Neural cell (in vitro differentiated cells): Measurements from ENCODE around the gene NUCB2. TPM values are rescaled to one million over a fixed set of nuclear protein-coding genes. Genes with fewer than 3 reads are reported as not detected.

Experiments
- H2AFZ ChIP-seq: fragments of 200-600, 300-800 bp; sonication (generic), shearing (Covaris generic); 2 replicates; pipeline ENCODE4 v1.6.0; 2014; ENCODE audit warnings: low read depth, mild to moderate bottlenecking, antibody characterized with exemption, low read length, moderate library complexity
- H3F3A ChIP-seq: fragments of 200-600 bp; shearing (Covaris generic); 2 replicates; pipeline ENCODE4 v1.6.1; 2016; ENCODE audit warnings: mild to moderate bottlenecking, moderate library complexity, mixed read lengths, antibody characterized with exemption, low read length; ENCODE audit not compliant: insufficient read depth, poor library complexity, severe bottlenecking
- H3K27ac ChIP-seq: fragments of 200-600, 300-800 bp; sonication (generic), shearing (Covaris generic); 2 replicates; pipeline ENCODE4 v1.5.1; 2014; ENCODE audit warnings: mild to moderate bottlenecking, low read length, moderate library complexity
- H3K27me3 ChIP-seq: fragments of 300-800, 200-600 bp; sonication (generic), shearing (Covaris generic); 2 replicates; pipeline ENCODE4 v1.6.0; 2014; ENCODE audit warnings: mild to moderate bottlenecking, low read depth, low read length, moderate library complexity; ENCODE audit not compliant: insufficient read depth
- H3K36me3 ChIP-seq: fragments of 300-800, 200-600 bp; sonication (generic), shearing (Covaris generic); 2 replicates; pipeline ENCODE4 v1.5.1; 2014; ENCODE audit warnings: mild to moderate bottlenecking, antibody characterized with exemption, low read length, moderate library complexity; ENCODE audit not compliant: insufficient read depth
- H3K4me2 ChIP-seq: fragments of 300-800, 200-600 bp; sonication (generic), shearing (Covaris generic); 2 replicates; pipeline ENCODE4 v1.6.0; 2014; ENCODE audit warnings: mild to moderate bottlenecking, low read length
- H3K4me3 ChIP-seq: fragments of 300-800, 200-600 bp; sonication (generic), shearing (Covaris generic); 2 replicates; pipeline ENCODE4 v1.5.1; 2014; ENCODE audit warnings: mild to moderate bottlenecking, low read length, moderate library complexity
- H3K79me2 ChIP-seq: fragments of 200-600 bp; shearing (Covaris generic); replicated peaks from 2 replicates; pipeline ENCODE4 v1.6.0; 2014; ENCODE audit warnings: mild to moderate bottlenecking, low read length, moderate library complexity; ENCODE audit not compliant: insufficient read depth
- H3K9ac ChIP-seq: fragments of 300-800, 200-600 bp; sonication (generic), shearing (Covaris generic); 2 replicates; pipeline ENCODE4 v1.6.1; 2016; ENCODE audit warnings: mild to moderate bottlenecking, low read length, mixed read lengths
- H3K9me2 ChIP-seq: fragments of 200-600 bp; shearing (Covaris generic); 2 replicates; pipeline ENCODE4 v1.6.1; 2016; ENCODE audit warnings: mild to moderate bottlenecking, low read length, mixed read lengths; ENCODE audit not compliant: insufficient read depth
- H3K9me3 ChIP-seq: fragments of 200-600, 300-800 bp; sonication (generic), shearing (Covaris generic); 2 replicates; pipeline ENCODE4 v1.6.1; 2016; ENCODE audit warnings: mild to moderate bottlenecking, mixed run types, low read length, moderate library complexity, mixed read lengths
- H4K20me1 ChIP-seq: fragments of 200-600 bp; shearing (Covaris generic); 2 replicates; pipeline ENCODE4 v1.6.1; 2016; ENCODE audit warnings: mild to moderate bottlenecking, mixed run types; ENCODE audit not compliant: insufficient read depth
- CTCF ChIP-seq: fragments of 450-650 bp; IDR thresholded peaks from 2 replicates; pipeline ENCODE4 v1.5.1; 2014; ENCODE audit warnings: antibody characterized with exemption, mild to moderate bottlenecking, moderate library complexity; ENCODE audit not compliant: poor library complexity, severe bottlenecking
- EP300 ChIP-seq: fragments of 450-650 bp; conservative IDR thresholded peaks from 2 replicates; pipeline ENCODE4 v1.6.1; 2014; ENCODE audit warnings: antibody characterized with exemption, mild to moderate bottlenecking, moderate library complexity; ENCODE audit not compliant: poor library complexity, severe bottlenecking
- EZH2 ChIP-seq: fragments of 200-600, 300-800 bp; shearing (Covaris generic), sonication (generic); IDR thresholded peaks from 2 replicates; pipeline ENCODE4 v1.6.1; 2014; ENCODE audit warnings: antibody characterized with exemption, low read length, borderline replicate concordance, mild to moderate bottlenecking; ENCODE audit not compliant: insufficient read depth, poor library complexity, severe bottlenecking
- MXI1 ChIP-seq: fragments of 450-650 bp; conservative IDR thresholded peaks from 2 replicates; pipeline ENCODE4 v1.6.1; 2014; ENCODE audit warnings: antibody characterized with exemption, mild to moderate bottlenecking; ENCODE audit not compliant: poor library complexity, severe bottlenecking
- POLR2AphosphoS5 ChIP-seq: IDR thresholded peaks from 2 replicates; pipeline ENCODE4 v1.6.1; 2012
- RAD21 ChIP-seq: fragments of 450-650 bp; conservative IDR thresholded peaks from 2 replicates; pipeline ENCODE4 v1.6.1; 2014; ENCODE audit warnings: antibody characterized with exemption, mild to moderate bottlenecking, moderate library complexity
- SMC3 ChIP-seq: fragments of 450-650 bp; conservative IDR thresholded peaks from 2 replicates; pipeline ENCODE4 v1.6.1; 2014; ENCODE audit warnings: antibody characterized with exemption, mild to moderate bottlenecking, moderate library complexity; ENCODE audit not compliant: poor library complexity
- TAF1 ChIP-seq: IDR thresholded peaks from 2 replicates; pipeline ENCODE4 v1.6.1; 2012; ENCODE audit warnings: low read depth
- polyA plus RNA-seq: library from polyadenylated mRNA; depleted of rRNA; stranded (reverse); fragments of >200 nt; gene quantifications from 2 replicates; pipeline ENCODE4 v1.2.3, GENCODE V29; 2014
- TF ChIP-seq, protein P1 (sequence below): IDR thresholded peaks from 2 replicates; pipeline ENCODE4 v1.6.1; 2012; ENCODE audit warnings: borderline replicate concordance

Gene NUCB2
- polyA plus RNA-seq, 1 donor from 2014 or later, result 120 TPM

GRCh38 chr11:17298302-17298701 is 21.8 kb downstream of the NUCB2 start:
- no peaks in the 10 kb centered on the region for H3K9me2 ChIP-seq
- no peak overlapping the region for H3K4me2 ChIP-seq
- TF ChIP-seq RAD21 (no peak), EZH2 (no peak), POLR2AphosphoS5 (no peak), CTCF (no peak), EP300 (no peak), SMC3 (no peak), MXI1 (no peak)
- TF ChIP-seq, protein P1, sequence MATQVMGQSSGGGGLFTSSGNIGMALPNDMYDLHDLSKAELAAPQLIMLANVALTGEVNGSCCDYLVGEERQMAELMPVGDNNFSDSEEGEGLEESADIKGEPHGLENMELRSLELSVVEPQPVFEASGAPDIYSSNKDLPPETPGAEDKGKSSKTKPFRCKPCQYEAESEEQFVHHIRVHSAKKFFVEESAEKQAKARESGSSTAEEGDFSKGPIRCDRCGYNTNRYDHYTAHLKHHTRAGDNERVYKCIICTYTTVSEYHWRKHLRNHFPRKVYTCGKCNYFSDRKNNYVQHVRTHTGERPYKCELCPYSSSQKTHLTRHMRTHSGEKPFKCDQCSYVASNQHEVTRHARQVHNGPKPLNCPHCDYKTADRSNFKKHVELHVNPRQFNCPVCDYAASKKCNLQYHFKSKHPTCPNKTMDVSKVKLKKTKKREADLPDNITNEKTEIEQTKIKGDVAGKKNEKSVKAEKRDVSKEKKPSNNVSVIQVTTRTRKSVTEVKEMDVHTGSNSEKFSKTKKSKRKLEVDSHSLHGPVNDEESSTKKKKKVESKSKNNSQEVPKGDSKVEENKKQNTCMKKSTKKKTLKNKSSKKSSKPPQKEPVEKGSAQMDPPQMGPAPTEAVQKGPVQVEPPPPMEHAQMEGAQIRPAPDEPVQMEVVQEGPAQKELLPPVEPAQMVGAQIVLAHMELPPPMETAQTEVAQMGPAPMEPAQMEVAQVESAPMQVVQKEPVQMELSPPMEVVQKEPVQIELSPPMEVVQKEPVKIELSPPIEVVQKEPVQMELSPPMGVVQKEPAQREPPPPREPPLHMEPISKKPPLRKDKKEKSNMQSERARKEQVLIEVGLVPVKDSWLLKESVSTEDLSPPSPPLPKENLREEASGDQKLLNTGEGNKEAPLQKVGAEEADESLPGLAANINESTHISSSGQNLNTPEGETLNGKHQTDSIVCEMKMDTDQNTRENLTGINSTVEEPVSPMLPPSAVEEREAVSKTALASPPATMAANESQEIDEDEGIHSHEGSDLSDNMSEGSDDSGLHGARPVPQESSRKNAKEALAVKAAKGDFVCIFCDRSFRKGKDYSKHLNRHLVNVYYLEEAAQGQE, result no peak
- no peak overlapping the region for H3K4me3 ChIP-seq
- no peaks in the 10 kb centered on the region for H3K27me3 ChIP-seq
- H2AFZ ChIP-seq, result no peak overlapping the region
- no peaks in the 10 kb centered on the region for H3K36me3 ChIP-seq
- no peaks in the 10 kb centered on the region for H3F3A ChIP-seq
- no peak overlapping the region for H3K27ac ChIP-seq
- no peaks in the 10 kb centered on the region for H4K20me1 ChIP-seq
- no peaks in the 10 kb centered on the region for H3K9me3 ChIP-seq
- H3K79me2 ChIP-seq, result no peaks in the 10 kb centered on the region
- H3K9ac ChIP-seq, result no peak overlapping the region

DNA sequence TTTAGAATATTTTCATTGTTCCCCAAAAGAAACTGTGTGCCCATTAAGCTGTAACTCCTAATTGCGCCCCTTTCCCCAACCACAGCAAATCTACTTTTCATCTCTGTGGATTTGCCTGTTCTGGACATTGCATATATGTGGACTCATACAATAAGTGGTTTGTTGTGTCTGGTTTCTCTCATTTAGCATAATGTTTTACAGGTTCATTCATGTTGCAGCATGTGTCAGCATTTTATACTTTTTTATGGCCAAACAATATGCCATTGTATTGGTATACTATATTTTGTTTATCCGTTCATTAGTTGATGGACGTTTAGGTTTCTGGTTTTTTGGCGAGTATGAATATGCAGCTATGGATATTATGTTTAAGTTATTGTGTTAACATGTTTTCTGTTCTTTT is 23.8 kb downstream of the NUCB2 start:
- Histone ChIP-seq H3K9ac (no peak overlapping the region), H3K27me3 (no peaks in the 10 kb centered on the region), H3K9me3 (no peaks in the 10 kb centered on the region), H3K36me3 (no peaks in the 10 kb centered on the region), H3K4me3 (no peak overlapping the region), H3F3A (no peaks in the 10 kb centered on the region), H3K4me2 (no peak overlapping the region), H3K9me2 (no peaks in the 10 kb centered on the region), H2AFZ (no peak overlapping the region), H4K20me1 (no peaks in the 10 kb centered on the region), H3K79me2 (no peaks in the 10 kb centered on the region), H3K27ac (no peak overlapping the region)
- TF ChIP-seq RAD21 (no peak), EP300 (no peak), SMC3 (no peak), EZH2 (no peak), TAF1 (no peak), CTCF (no peak), MXI1 (no peak), POLR2AphosphoS5 (no peak)
- TF ChIP-seq, protein P1, result no peak
